GM23248 (cell line): Measurements from ENCODE around the gene NTRK2. TPM values are rescaled to one million over a fixed set of nuclear protein-coding genes. Genes with fewer than 3 reads are reported as not detected.

ENCODE experiments used
- DNase-seq: peaks from one replicate; pipeline ENCODE4 v3.0.0-alpha.2; 2015
- H2AFZ ChIP-seq: fragments of 200-600 bp; sonication (generic); 2 replicates; pipeline ENCODE4 v1.6.1; 2016; ENCODE audit warnings: antibody characterized with exemption
- H3F3A ChIP-seq: fragments of 200-600 bp; sonication (generic); 2 replicates; pipeline ENCODE4 v1.6.1; 2016; ENCODE audit warnings: mild to moderate bottlenecking, antibody characterized with exemption, mixed run types; ENCODE audit not compliant: insufficient read depth
- H3K27ac ChIP-seq: fragments of 200-600 bp; sonication (generic); 2 replicates; pipeline ENCODE4 v1.5.1; 2016; ENCODE audit warnings: mild to moderate bottlenecking
- H3K27me3 ChIP-seq: fragments of 200-600 bp; sonication (generic); replicated peaks from 2 replicates; pipeline ENCODE4 v1.6.1; 2016; ENCODE audit warnings: mild to moderate bottlenecking; ENCODE audit not compliant: insufficient read depth
- H3K36me3 ChIP-seq: fragments of 200-600 bp; sonication (generic); 2 replicates; pipeline ENCODE4 v1.6.1; 2016; ENCODE audit warnings: low read depth, mild to moderate bottlenecking
- H3K4me1 ChIP-seq: fragments of 200-600 bp; sonication (generic); 2 replicates; pipeline ENCODE4 v1.6.1; 2016; ENCODE audit warnings: mild to moderate bottlenecking; ENCODE audit not compliant: insufficient read depth
- H3K4me2 ChIP-seq: fragments of 200-600 bp; sonication (generic); one replicate; pipeline ENCODE4 v1.6.1; 2016; ENCODE audit warnings: mild to moderate bottlenecking; ENCODE audit not compliant: unreplicated experiment
- H3K4me3 ChIP-seq: fragments of 200-600 bp; sonication (generic); 2 replicates; pipeline ENCODE4 v1.5.1; 2016; ENCODE audit warnings: mild to moderate bottlenecking
- H3K79me2 ChIP-seq: fragments of 200-600 bp; sonication (generic); 2 replicates; pipeline ENCODE4 v1.6.1; 2016; ENCODE audit warnings: mild to moderate bottlenecking; ENCODE audit not compliant: insufficient read depth
- H3K9ac ChIP-seq: fragments of 200-600 bp; sonication (generic); 2 replicates; pipeline ENCODE4 v1.6.1; 2016; ENCODE audit warnings: mild to moderate bottlenecking
- H3K9me2 ChIP-seq: fragments of 200-600 bp; sonication (generic); 2 replicates; pipeline ENCODE4 v1.6.1; 2016; ENCODE audit warnings: mixed run types, mild to moderate bottlenecking, moderate library complexity; ENCODE audit not compliant: insufficient read depth
- H3K9me3 ChIP-seq: fragments of 200-600 bp; sonication (generic); one replicate; pipeline ENCODE4 v1.6.1; 2017; ENCODE audit warnings: low read depth
- H4K20me1 ChIP-seq: fragments of 200-600 bp; sonication (generic); 2 replicates; pipeline ENCODE4 v1.6.0; 2016; ENCODE audit not compliant: insufficient read depth
- EZH2 ChIP-seq: fragments of 200-600 bp; sonication (generic); IDR thresholded peaks from 2 replicates; pipeline ENCODE4 v1.6.1; 2018; ENCODE audit warnings: antibody characterized with exemption, mild to moderate bottlenecking; ENCODE audit not compliant: insufficient read depth, poor library complexity, severe bottlenecking
- EZH2phosphoT487 ChIP-seq: fragments of 200-600 bp; sonication (generic); IDR thresholded peaks from 2 replicates; pipeline ENCODE4 v1.6.1; 2018; ENCODE audit warnings: antibody characterized with exemption, moderate library complexity, mild to moderate bottlenecking, low read depth; ENCODE audit not compliant: insufficient read depth
- WGBS, 2 experiments: methylation state at CpG; one replicate each; pipeline ENCODE4 v1.1.6; 2015 to 2017; ENCODE audit warnings: low lambda C conversion rate in 2 of 2, low coverage in 1 of 2; ENCODE audit errors: missing lambda C conversion rate in 2 of 2; 5-methylcytosine and 5-hydroxymethylcytosine counted together
- in situ Hi-C: fragments of 300-500 bp; cut with MboI; formaldehyde crosslinking; loops from 2 replicates; pipeline ENCODE4 v1.15.0; 2020
- polyA plus RNA-seq: library from polyadenylated mRNA; unstranded; fragments of >200 nt; fragmentation: Nextera tagmentation; extraction: Ambion mirVana; gene quantifications from 2 replicates; pipeline ENCODE4 v1.2.1, GENCODE V29; 2016
- total RNA-seq: library from RNA; depleted of rRNA; stranded (reverse); fragments of >200 nt; shearing (Covaris generic); gene quantifications from 2 replicates; pipeline ENCODE4 v1.2.3, GENCODE V29; 2014

NTRK2 gene
- total and polyA plus RNA-seq, 2 experiments from 2014 or later: not detected

- Histone ChIP-seq H3K36me3 (no peaks in the 10 kb centered on the region), H3F3A (no peaks in the 10 kb centered on the region), H3K4me1 (no peaks in the 10 kb centered on the region), H3K9ac (no peak overlapping the region), H2AFZ (no peak overlapping the region), H3K4me3 (no peak overlapping the region), H3K27ac (no peak overlapping the region), H3K9me2 (no peaks in the 10 kb centered on the region), H3K4me2 (no peak overlapping the region), H3K27me3 (no peaks in the 10 kb centered on the region), H4K20me1 (no peaks in the 10 kb centered on the region), H3K79me2 (no peaks in the 10 kb centered on the region), H3K9me3 (no peaks in the 10 kb centered on the region)
- TF ChIP-seq EZH2phosphoT487 (no peak), EZH2 (no peak)
- WGBS, 2 experiments: 80 to 83% methylated on average over 11 of the region's 11 CpGs
- in situ Hi-C loops: no loop called here
- no peak for DNase-seq
Observed at GRCh38 chr9:84744726-84745125, 75.2 kb downstream of the NTRK2 start.

- Histone ChIP-seq H3K36me3 (no peaks in the 10 kb centered on the region), H3K79me2 (no peaks in the 10 kb centered on the region), H3K9ac (no peak overlapping the region), H3K27ac (no peak overlapping the region), H3K4me1 (no peaks in the 10 kb centered on the region), H3K4me2 (no peak overlapping the region), H4K20me1 (no peaks in the 10 kb centered on the region), H2AFZ (no peak overlapping the region), H3K9me2 (no peaks in the 10 kb centered on the region), H3K4me3 (no peak overlapping the region), H3K9me3 (no peaks in the 10 kb centered on the region), H3K27me3 (no peaks in the 10 kb centered on the region), H3F3A (no peaks in the 10 kb centered on the region)
- in situ Hi-C loops: no loop called here
- 33 to 35% methylated on average over 2 of the region's 2 CpGs for WGBS, 2 experiments
- TF ChIP-seq EZH2phosphoT487: no peak
- no peak for TF ChIP-seq EZH2
- no peak for DNase-seq
Observed at GRCh38 chr9:84748112-84748511, 78.6 kb downstream of the NTRK2 start.

GRCh38 chr9:84750152-84750865 is 80.8 kb downstream of the NTRK2 start:
- Histone ChIP-seq H2AFZ (no peak overlapping the region), H4K20me1 (no peaks in the 10 kb centered on the region), H3K79me2 (no peaks in the 10 kb centered on the region), H3K4me1 (no peaks in the 10 kb centered on the region), H3F3A (no peaks in the 10 kb centered on the region), H3K9me3 (no peaks in the 10 kb centered on the region), H3K4me2 (no peak overlapping the region), H3K36me3 (no peaks in the 10 kb centered on the region), H3K27me3 (no peaks in the 10 kb centered on the region), H3K4me3 (no peak overlapping the region), H3K9me2 (no peaks in the 10 kb centered on the region), H3K27ac (no peak overlapping the region), H3K9ac (no peak overlapping the region)
- no peak for TF ChIP-seq EZH2phosphoT487
- TF ChIP-seq EZH2: no peak
- in situ Hi-C loops: no loop called here
- no peak for DNase-seq
- WGBS, 2 experiments: 20 to 24% methylated on average over 5 of the region's 5 CpGs

GRCh38 chr9:84751921-84752320 is 82.4 kb downstream of the NTRK2 start:
- H2AFZ ChIP-seq: no peak overlapping the region
- H3K4me3 ChIP-seq: no peak overlapping the region
- H3K4me1 ChIP-seq: no peaks in the 10 kb centered on the region
- H3K79me2 ChIP-seq: no peaks in the 10 kb centered on the region
- H3K9me3 ChIP-seq: no peaks in the 10 kb centered on the region
- H3K27ac ChIP-seq: no peak overlapping the region
- H4K20me1 ChIP-seq: no peaks in the 10 kb centered on the region
- no peaks in the 10 kb centered on the region for H3K9me2 ChIP-seq
- DNase-seq: no peak
- 66 to 68% methylated on average over 3 of the region's 3 CpGs for WGBS, 2 experiments
- H3K36me3 ChIP-seq: no peaks in the 10 kb centered on the region
- no peak overlapping the region for H3K9ac ChIP-seq
- no peak overlapping the region for H3K4me2 ChIP-seq
- no peaks in the 10 kb centered on the region for H3K27me3 ChIP-seq
- in situ Hi-C loops: no loop called here
- no peaks in the 10 kb centered on the region for H3F3A ChIP-seq
- TF ChIP-seq EZH2: no peak
- no peak for TF ChIP-seq EZH2phosphoT487

- H3K4me2 ChIP-seq: no peak overlapping the region
Observed at GRCh38 chr9:84754461-84754860, 84.9 kb downstream of the NTRK2 start.

More at GRCh38 chr9:84754461-84754860, 84.9 kb downstream of the NTRK2 start:
- no peaks in the 10 kb centered on the region for H3K36me3 ChIP-seq
- no peaks in the 10 kb centered on the region for H3K9me3 ChIP-seq
- H3K9ac ChIP-seq: no peak overlapping the region
- H3K27me3 ChIP-seq: no peaks in the 10 kb centered on the region
- 55 to 59% methylated on average over 3 of the region's 3 CpGs for WGBS, 2 experiments
- no peaks in the 10 kb centered on the region for H4K20me1 ChIP-seq
- H2AFZ ChIP-seq: no peak overlapping the region
- TF ChIP-seq EZH2phosphoT487: no peak
- TF ChIP-seq EZH2: no peak
- H3F3A ChIP-seq: no peaks in the 10 kb centered on the region
- no peak overlapping the region for H3K27ac ChIP-seq
- H3K79me2 ChIP-seq: no peaks in the 10 kb centered on the region
- in situ Hi-C loops: no loop called here
- no peaks in the 10 kb centered on the region for H3K9me2 ChIP-seq
- no peaks in the 10 kb centered on the region for H3K4me1 ChIP-seq
- H3K4me3 ChIP-seq: no peak overlapping the region
- no peak for DNase-seq
